MM.1S (cell line): ENCODE results near the gene BSN.

Source experiments
- DNase-seq: peaks from one replicate; pipeline ENCODE4 v3.0.0-alpha.2; 2015
- H2AFZ ChIP-seq: fragments of 300-600 bp; sonication (generic); 2 replicates; pipeline ENCODE4 v1.6.0; 2016; ENCODE audit warnings: antibody characterized with exemption, low read length
- H3F3A ChIP-seq: fragments of 300-600 bp; sonication (generic); 2 replicates; pipeline ENCODE4 v1.6.1; 2016; ENCODE audit warnings: mild to moderate bottlenecking, antibody characterized with exemption, low read length, moderate library complexity, mixed read lengths; ENCODE audit not compliant: insufficient read depth
- H3K27ac ChIP-seq: fragments of 300-600 bp; sonication (generic); 2 replicates; pipeline ENCODE4 v1.5.1; 2016; ENCODE audit warnings: mild to moderate bottlenecking, low read length
- H3K27me3 ChIP-seq: fragments of 300-600 bp; sonication (generic); replicated peaks from 2 replicates; pipeline ENCODE4 v1.6.0; 2016; ENCODE audit warnings: low read length; ENCODE audit not compliant: insufficient read depth
- H3K36me3 ChIP-seq: fragments of 300-600 bp; sonication (generic); replicated peaks from 2 replicates; pipeline ENCODE4 v1.6.1; 2016; ENCODE audit warnings: mild to moderate bottlenecking, low read length, mixed read lengths; ENCODE audit not compliant: insufficient read depth
- H3K4me1 ChIP-seq: fragments of 300-600 bp; sonication (generic); 2 replicates; pipeline ENCODE4 v1.6.1; 2016; ENCODE audit warnings: low read length, mixed read lengths
- H3K4me2 ChIP-seq: fragments of 300-600 bp; sonication (generic); 2 replicates; pipeline ENCODE4 v1.6.0; 2016; ENCODE audit warnings: low read depth, low read length
- H3K4me3 ChIP-seq: fragments of 300-600 bp; sonication (generic); 2 replicates; pipeline ENCODE4 v1.5.1; 2016; ENCODE audit warnings: low read length, mixed read lengths
- H3K79me2 ChIP-seq: fragments of 300-600 bp; sonication (generic); 2 replicates; pipeline ENCODE4 v1.6.1; 2016; ENCODE audit warnings: mixed run types, low read length, mixed read lengths
- H3K9ac ChIP-seq: fragments of 300-600 bp; sonication (generic); 2 replicates; pipeline ENCODE4 v1.6.1; 2016; ENCODE audit warnings: low read length, mixed read lengths
- H3K9me2 ChIP-seq: fragments of 300-600 bp; sonication (generic); replicated peaks from 2 replicates; pipeline ENCODE4 v1.6.1; 2016; ENCODE audit warnings: mild to moderate bottlenecking, low read length, mixed read lengths; ENCODE audit not compliant: insufficient read depth
- H3K9me3 ChIP-seq: fragments of 300-600 bp; sonication (generic); replicated peaks from 2 replicates; pipeline ENCODE4 v1.6.1; 2016; ENCODE audit warnings: mild to moderate bottlenecking, low read length, mixed read lengths; ENCODE audit not compliant: insufficient read depth
- H4K20me1 ChIP-seq: fragments of 300-600 bp; sonication (generic); 2 replicates; pipeline ENCODE4 v1.6.1; 2016; ENCODE audit warnings: mild to moderate bottlenecking, low read length, moderate library complexity, mixed read lengths; ENCODE audit not compliant: insufficient read depth
- EZH2 ChIP-seq: fragments of 300-600 bp; sonication (generic); optimal IDR thresholded peaks from 2 replicates; pipeline ENCODE3; 2017; ENCODE audit warnings: low read depth, mild to moderate bottlenecking, antibody characterized with exemption, low read length, mixed read lengths
- EZH2phosphoT487 ChIP-seq: fragments of 300-600 bp; sonication (generic); IDR thresholded peaks from 2 replicates; pipeline ENCODE4 v1.6.1; 2018; ENCODE audit warnings: antibody characterized with exemption, low read length
- TF ChIP-seq, protein P1 (sequence below): fragments of 300-600 bp; sonication (generic); IDR thresholded peaks from 2 replicates; pipeline ENCODE4 v1.5.1; 2016; ENCODE audit warnings: antibody characterized with exemption, low read length, mixed read lengths

The BSN gene

DNA sequence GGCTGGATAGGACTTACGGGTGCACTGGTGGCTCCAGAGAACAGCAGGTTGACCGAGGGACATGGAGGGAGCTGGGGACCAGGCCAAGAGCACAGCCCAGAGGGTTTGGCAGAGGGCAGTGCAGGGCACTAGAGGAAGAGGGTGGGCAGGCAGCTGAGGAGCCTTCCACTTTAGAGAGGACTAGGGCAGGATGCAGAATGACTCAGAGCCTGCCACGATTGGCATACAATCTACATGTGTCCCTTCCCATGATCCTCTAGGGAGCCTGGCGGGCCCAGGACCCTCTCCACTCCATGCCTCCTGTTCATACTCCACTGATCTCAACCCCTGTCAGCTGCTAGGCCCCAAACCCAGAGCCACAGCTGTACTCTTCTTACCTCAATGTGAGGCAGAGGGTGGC lies 105.5 kb downstream of the BSN start:
- TF ChIP-seq EZH2phosphoT487 (no peak), EZH2 (no peak)
- TF ChIP-seq, protein P1, sequence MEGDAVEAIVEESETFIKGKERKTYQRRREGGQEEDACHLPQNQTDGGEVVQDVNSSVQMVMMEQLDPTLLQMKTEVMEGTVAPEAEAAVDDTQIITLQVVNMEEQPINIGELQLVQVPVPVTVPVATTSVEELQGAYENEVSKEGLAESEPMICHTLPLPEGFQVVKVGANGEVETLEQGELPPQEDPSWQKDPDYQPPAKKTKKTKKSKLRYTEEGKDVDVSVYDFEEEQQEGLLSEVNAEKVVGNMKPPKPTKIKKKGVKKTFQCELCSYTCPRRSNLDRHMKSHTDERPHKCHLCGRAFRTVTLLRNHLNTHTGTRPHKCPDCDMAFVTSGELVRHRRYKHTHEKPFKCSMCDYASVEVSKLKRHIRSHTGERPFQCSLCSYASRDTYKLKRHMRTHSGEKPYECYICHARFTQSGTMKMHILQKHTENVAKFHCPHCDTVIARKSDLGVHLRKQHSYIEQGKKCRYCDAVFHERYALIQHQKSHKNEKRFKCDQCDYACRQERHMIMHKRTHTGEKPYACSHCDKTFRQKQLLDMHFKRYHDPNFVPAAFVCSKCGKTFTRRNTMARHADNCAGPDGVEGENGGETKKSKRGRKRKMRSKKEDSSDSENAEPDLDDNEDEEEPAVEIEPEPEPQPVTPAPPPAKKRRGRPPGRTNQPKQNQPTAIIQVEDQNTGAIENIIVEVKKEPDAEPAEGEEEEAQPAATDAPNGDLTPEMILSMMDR, result no peak
- no peaks in the 10 kb centered on the region for H3K36me3 ChIP-seq
- no peaks in the 10 kb centered on the region for H3K9me2 ChIP-seq
- H3K4me2 ChIP-seq, result no peak overlapping the region
- H3K4me3 ChIP-seq, result no peak overlapping the region
- H2AFZ ChIP-seq, result no peak overlapping the region
- no peak overlapping the region for H3K27ac ChIP-seq
- no peak overlapping the region for H3K9ac ChIP-seq
- DNase-seq, result no peak
- no peaks in the 10 kb centered on the region for H3F3A ChIP-seq
- peaks cover 8% of the 10 kb centered on the region; the same call in 1 of the 2 replicates for H3K4me1 ChIP-seq
- H3K27me3 ChIP-seq, result peaks cover 33% of the 10 kb centered on the region
- no peaks in the 10 kb centered on the region for H3K9me3 ChIP-seq
- no peaks in the 10 kb centered on the region for H4K20me1 ChIP-seq
- H3K79me2 ChIP-seq, result no peaks in the 10 kb centered on the region

- TF ChIP-seq EZH2phosphoT487 (no peak), EZH2 (no peak)
- TF ChIP-seq, protein P1, result no peak
- Histone ChIP-seq H3K36me3 (no peaks in the 10 kb centered on the region), H3K9me2 (no peaks in the 10 kb centered on the region), H3K4me2 (no peak overlapping the region), H3K9me3 (no peaks in the 10 kb centered on the region), H3K79me2 (no peaks in the 10 kb centered on the region), H3F3A (no peaks in the 10 kb centered on the region), H3K4me1 (no peaks in the 10 kb centered on the region), H3K4me3 (no peak overlapping the region), H3K27ac (no peak overlapping the region), H4K20me1 (no peaks in the 10 kb centered on the region), H2AFZ (no peak overlapping the region), H3K9ac (no peak overlapping the region), H3K27me3 (peaks cover 33% of the 10 kb centered on the region)
- no peak for DNase-seq
These were observed 107.0 kb downstream of the BSN start for GRCh38 chr3:49661281-49661680.

GRCh38 chr3:49662021-49662420 lies 107.7 kb downstream of the BSN start:
- Histone ChIP-seq H3K9ac (no peak overlapping the region), H3K27ac (no peak overlapping the region), H2AFZ (no peak overlapping the region), H3K4me3 (no peak overlapping the region), H3F3A (no peaks in the 10 kb centered on the region), H3K9me3 (no peaks in the 10 kb centered on the region), H3K4me1 (no peaks in the 10 kb centered on the region), H4K20me1 (no peaks in the 10 kb centered on the region), H3K36me3 (no peaks in the 10 kb centered on the region), H3K27me3 (peaks cover 26% of the 10 kb centered on the region), H3K9me2 (no peaks in the 10 kb centered on the region), H3K4me2 (no peak overlapping the region), H3K79me2 (no peaks in the 10 kb centered on the region)
- DNase-seq, result no peak
- TF ChIP-seq EZH2, result no peak
- TF ChIP-seq, protein P1, result no peak
- TF ChIP-seq EZH2phosphoT487, result no peak
